ENCODE data around the gene ZNF750.

GRCh38 chr17:82825540-82826124 is 14.2 kb downstream of the ZNF750 start:
- TF ChIP-seq CTCF (CRISPR knock-in tag; IDR thresholded peaks at IDR 0.05) (no peak), POLR2AphosphoS5 (IDR thresholded peaks at IDR 0.05; ENCODE audit: low read depth, low read length) (no peak), CREM (IDR thresholded peaks at IDR 0.05) (no peak), CREM (CRISPR knock-in tag; IDR thresholded peaks at IDR 0.05) (no peak), ZNF629 (CRISPR knock-in tag; conservative IDR thresholded peaks at IDR 0.05) (no peak), MYC (CRISPR knock-in tag; IDR thresholded peaks at IDR 0.05; ENCODE audit: borderline replicate concordance) (no peak), HOXA3 (CRISPR knock-in tag; IDR thresholded peaks at IDR 0.05) (no peak), CEBPG (CRISPR knock-in tag; IDR thresholded peaks at IDR 0.05) (no peak), ZNF501 (CRISPR knock-in tag; IDR thresholded peaks at IDR 0.05) (no peak), ZBTB49 (CRISPR knock-in tag; IDR thresholded peaks at IDR 0.05; ENCODE audit: borderline replicate concordance) (no peak), NFRKB (IDR thresholded peaks at IDR 0.05) (no peak), ZNF740 (CRISPR knock-in tag; IDR thresholded peaks at IDR 0.05) (no peak), MAFK (conservative IDR thresholded peaks at IDR 0.05 in 1 of 2, IDR thresholded peaks at IDR 0.05 in 1 of 2; ENCODE audit: low read length in 2 of 2) (no peak)
